CD14-positive monocyte (primary cell): ENCODE measurements around the gene DUSP6. TPM values are rescaled to one million over a fixed set of nuclear protein-coding genes. Genes with fewer than 3 reads are reported as not detected.

ENCODE experiments used
- DNase-seq, 3 donors: peaks; one replicate each; pipeline ENCODE4 v3.0.0-alpha.2; 2011 to 2022
- H2AFZ ChIP-seq: 2 replicates; pipeline ENCODE4 v1.6.0; 2012; ENCODE audit warnings: mild to moderate bottlenecking, low read depth, low read length, inconsistent platforms; ENCODE audit not compliant: insufficient read depth, poor library complexity, severe bottlenecking
- H3K27ac ChIP-seq, 2 donors: 1 replicate in 1 of 2; 2 replicates in 1 of 2; pipeline ENCODE4 v1.5.1; 2012 to 2013; ENCODE audit warnings: low read length in 2 of 2, control low read depth in 1 of 2, inconsistent platforms in 1 of 2, low read depth in 1 of 2, mild to moderate bottlenecking in 1 of 2
- H3K27me3 ChIP-seq, 2 donors: one replicate each; pipeline versions ENCODE4 v1.6.0 to v1.6.1; 2011 to 2013; ENCODE audit warnings: low read length in 2 of 2; ENCODE audit not compliant: control insufficient read depth in 2 of 2, insufficient read depth in 2 of 2
- H3K36me3 ChIP-seq, 2 donors: replicated peaks in 1 of 2; 1 replicate in 1 of 2; 2 replicates in 1 of 2; pipeline versions ENCODE4 v1.5.1 to v1.6.1; 2012 to 2013; ENCODE audit warnings: low read length in 2 of 2, control low read depth in 1 of 2, inconsistent platforms in 1 of 2, mild to moderate bottlenecking in 1 of 2; ENCODE audit not compliant: insufficient read depth in 2 of 2, control insufficient read depth in 1 of 2
- H3K4me1 ChIP-seq, 2 donors: 1 replicate in 1 of 2; 2 replicates in 1 of 2; pipeline versions ENCODE4 v1.5.1 to v1.6.1; 2012 to 2013; ENCODE audit warnings: low read length in 2 of 2, control low read depth in 1 of 2, inconsistent platforms in 1 of 2, mild to moderate bottlenecking in 1 of 2, moderate library complexity in 1 of 2; ENCODE audit not compliant: insufficient read depth in 2 of 2, control insufficient read depth in 1 of 2
- H3K4me2 ChIP-seq: replicated peaks from 2 replicates; pipeline ENCODE3; 2012; ENCODE audit warnings: low read length, moderate library complexity, mild to moderate bottlenecking; ENCODE audit not compliant: poor library complexity, severe bottlenecking; ENCODE audit errors: extremely low read depth
- H3K4me3 ChIP-seq, 3 experiments: fragments of 200-600 bp in 1 of 3; sonication (generic) in 1 of 3; replicated peaks in 1 of 3; 1 replicate in 2 of 3; 2 replicates in 1 of 3; pipeline ENCODE4 v1.5.1; 2011 to 2013; ENCODE audit warnings: low read length in 3 of 3, mild to moderate bottlenecking in 3 of 3, control low read depth in 2 of 3, low read depth in 2 of 3, inconsistent platforms in 1 of 3, moderate library complexity in 1 of 3
- H3K79me2 ChIP-seq: 2 replicates; pipeline ENCODE4 v1.6.0; 2012; ENCODE audit warnings: mild to moderate bottlenecking, control low read depth, inconsistent platforms, low read length, moderate library complexity; ENCODE audit not compliant: insufficient read depth
- H3K9ac ChIP-seq: 2 replicates; pipeline ENCODE4 v1.6.0; 2017; ENCODE audit warnings: low read length, mild to moderate bottlenecking; ENCODE audit not compliant: insufficient read depth, poor library complexity, severe bottlenecking
- H3K9me3 ChIP-seq, 2 donors: replicated peaks in 1 of 2; 1 replicate in 1 of 2; 2 replicates in 1 of 2; pipeline versions ENCODE4 v1.5.1 to v1.6.1; 2012 to 2013; ENCODE audit warnings: low read length in 2 of 2, control low read depth in 1 of 2; ENCODE audit not compliant: control insufficient read depth in 1 of 2, insufficient read depth in 1 of 2
- H4K20me1 ChIP-seq: 2 replicates; pipeline ENCODE4 v1.6.0; 2012; ENCODE audit warnings: mild to moderate bottlenecking, low read length, control low read depth, moderate library complexity; ENCODE audit not compliant: insufficient read depth
- H3K27ac Mint-ChIP-seq, 7 donors: one replicate each; pipeline ENCODE4 v1.8.0; 2020; ENCODE audit warnings: mild to moderate bottlenecking in 7 of 7, mixed read lengths in 7 of 7, moderate library complexity in 6 of 7, inconsistent platforms in 2 of 7
- H3K27me3 Mint-ChIP-seq, 3 donors: one replicate each; pipeline ENCODE4 v1.8.0; 2021 to 2022; ENCODE audit warnings: low read depth in 3 of 3, mild to moderate bottlenecking in 3 of 3, mixed read lengths in 3 of 3, moderate library complexity in 3 of 3, inconsistent platforms in 1 of 3
- H3K36me3 Mint-ChIP-seq, 2 donors: one replicate each; pipeline ENCODE4 v1.8.0; 2020; ENCODE audit warnings: mixed read lengths in 2 of 2, inconsistent platforms in 1 of 2, mild to moderate bottlenecking in 1 of 2
- H3K4me1 Mint-ChIP-seq: one replicate; pipeline ENCODE4 v1.8.0; 2020; ENCODE audit warnings: mild to moderate bottlenecking, mixed read lengths
- H3K4me3 Mint-ChIP-seq, 2 donors: one replicate each; pipeline ENCODE4 v1.8.0; 2020; ENCODE audit warnings: mild to moderate bottlenecking in 2 of 2, mixed read lengths in 2 of 2, moderate library complexity in 1 of 2
- H3K9me3 Mint-ChIP-seq, 7 donors: one replicate each; pipeline ENCODE4 v1.8.0; 2020 to 2022; ENCODE audit warnings: mixed read lengths in 7 of 7, mild to moderate bottlenecking in 6 of 7, moderate library complexity in 6 of 7, inconsistent platforms in 2 of 7
- CTCF ChIP-seq: fragments of 200-600 bp; IDR thresholded peaks from one replicate; pipeline ENCODE4 v1.8.0; 2022; ENCODE audit warnings: antibody characterized with exemption, mild to moderate bottlenecking
- whole genome bisulfite sequencing: methylation state at CpG from one replicate; pipeline ENCODE4 v1.1.5; 2013; ENCODE audit warnings: missing lambda C conversion rate; ENCODE audit not compliant: insufficient coverage; 5-methylcytosine and 5-hydroxymethylcytosine counted together
- intact Hi-C, 2 donors: fragments of 100-400 bp; cut with micrococcal nuclease; formaldehyde crosslinking; loops; one replicate each; pipeline versions ENCODE4 v1.15.0 to v1.15.1; 2023
- polyA plus RNA-seq, 3 donors: library from polyadenylated mRNA; depleted of rRNA in 1 of 3; unstranded in 2 of 3; stranded (reverse) in 1 of 3; fragments of 300-500 nt in 2 of 3; fragments of >200 nt in 1 of 3; fragmentation: Illumina TruSeq in 2 of 3; gene quantifications; 1 replicate in 2 of 3; 2 replicates in 1 of 3; pipeline ENCODE4 v1.2.3, GENCODE V29; 2012 to 2021

DUSP6 gene
- polyA plus RNA-seq, 3 donors, result 195 to 880 (median 653) TPM

- no peak for TF ChIP-seq CTCF
- intact Hi-C loops, result no loop called here
- H3K9me3 Mint-ChIP-seq, result peaks cover 0 to 8% (median 3%) of the 10 kb centered on the region in 7 donors
- Histone ChIP-seq H2AFZ (no peak overlapping the region), H3K9ac (no peak overlapping the region), H3K4me1 (peaks cover 5 to 7% of the 10 kb centered on the region in 2 donors), H3K36me3 (no peaks in the 10 kb centered on the region), H3K4me2 (no peak overlapping the region), H3K27ac (no peak overlapping the region), H3K79me2 (no peaks in the 10 kb centered on the region), H4K20me1 (no peaks in the 10 kb centered on the region), H3K9me3 (no peaks in the 10 kb centered on the region), H3K4me3 (no peak overlapping the region), H3K27me3 (no peaks in the 10 kb centered on the region)
- no peak for DNase-seq
- H3K27me3 Mint-ChIP-seq, result peaks cover 0 to 3% (median 2%) of the 10 kb centered on the region in 3 donors
- no peak overlapping the region for H3K4me3 Mint-ChIP-seq
- WGBS, result no CpG with 5 or more reads among the region's 9 CpGs
- H3K27ac Mint-ChIP-seq, result no peak overlapping the region
- H3K36me3 Mint-ChIP-seq, result no peaks in the 10 kb centered on the region
- peaks cover 20% of the 10 kb centered on the region for H3K4me1 Mint-ChIP-seq
Observed at GRCh38 chr12:89326239-89327040, 25.9 kb downstream of the DUSP6 start.

- peaks cover 0 to 1% (median under 1%) of the 10 kb centered on the region in 7 donors for H3K9me3 Mint-ChIP-seq
- intact Hi-C loops, result no loop called here
- no peak overlapping the region for H3K9ac ChIP-seq
- no peak for TF ChIP-seq CTCF
- H3K79me2 ChIP-seq, result no peaks in the 10 kb centered on the region
- no peak overlapping the region for H3K4me2 ChIP-seq
- H3K27me3 ChIP-seq, result no peaks in the 10 kb centered on the region
- H3K36me3 ChIP-seq, result no peaks in the 10 kb centered on the region
- peaks cover 0 to 3% (median 2%) of the 10 kb centered on the region in 3 donors for H3K27me3 Mint-ChIP-seq
- no peaks in the 10 kb centered on the region for H4K20me1 ChIP-seq
- H3K4me1 Mint-ChIP-seq, result peaks cover 20% of the 10 kb centered on the region
- H3K27ac Mint-ChIP-seq, result no peak overlapping the region
- 100% methylated on average over 1 of the region's 3 CpGs for WGBS
- H3K27ac ChIP-seq, result no peak overlapping the region
- no peak overlapping the region for H3K4me3 ChIP-seq
- H3K4me3 Mint-ChIP-seq, result no peak overlapping the region
- H3K9me3 ChIP-seq, result no peaks in the 10 kb centered on the region
- no peak overlapping the region for H2AFZ ChIP-seq
- no peak for DNase-seq
- peaks cover 5 to 7% of the 10 kb centered on the region in 2 donors for H3K4me1 ChIP-seq
- no peaks in the 10 kb centered on the region for H3K36me3 Mint-ChIP-seq
Observed at GRCh38 chr12:89325495-89325894, 26.8 kb downstream of the DUSP6 start.
